ENCODE measurements around the gene NEDD9. TPM values are rescaled to one million over a fixed set of nuclear protein-coding genes. Genes with fewer than 3 reads are reported as not detected.

NEDD9 gene
- total and polyA plus RNA-seq, 2 of the 13 experiments (the other 11 are each of a cell fraction or from before 2014, with no cell fraction given) = 27.1 to 389 TPM

- no peak for TF ChIP-seq ZNF460 (CRISPR knock-in tag; IDR thresholded peaks at IDR 0.05; ENCODE audit: borderline replicate concordance)
- TF ChIP-seq, protein P1, sequence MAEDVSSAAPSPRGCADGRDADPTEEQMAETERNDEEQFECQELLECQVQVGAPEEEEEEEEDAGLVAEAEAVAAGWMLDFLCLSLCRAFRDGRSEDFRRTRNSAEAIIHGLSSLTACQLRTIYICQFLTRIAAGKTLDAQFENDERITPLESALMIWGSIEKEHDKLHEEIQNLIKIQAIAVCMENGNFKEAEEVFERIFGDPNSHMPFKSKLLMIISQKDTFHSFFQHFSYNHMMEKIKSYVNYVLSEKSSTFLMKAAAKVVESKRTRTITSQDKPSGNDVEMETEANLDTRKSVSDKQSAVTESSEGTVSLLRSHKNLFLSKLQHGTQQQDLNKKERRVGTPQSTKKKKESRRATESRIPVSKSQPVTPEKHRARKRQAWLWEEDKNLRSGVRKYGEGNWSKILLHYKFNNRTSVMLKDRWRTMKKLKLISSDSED (CRISPR knock-in tag; IDR thresholded peaks at IDR 0.05) = no peak
- no peak for TF ChIP-seq ZNF570 (CRISPR knock-in tag; IDR thresholded peaks at IDR 0.05; ENCODE audit: borderline replicate concordance)
- TF ChIP-seq TEF (CRISPR knock-in tag; IDR thresholded peaks at IDR 0.05) = no peak
- no peak for TF ChIP-seq TBL1XR1 (IDR thresholded peaks at IDR 0.05; ENCODE audit: borderline replicate concordance, low read length, partially characterized antibody)
- no peak for TF ChIP-seq NFYC (CRISPR knock-in tag; IDR thresholded peaks at IDR 0.05)
- TF ChIP-seq, protein P2, sequence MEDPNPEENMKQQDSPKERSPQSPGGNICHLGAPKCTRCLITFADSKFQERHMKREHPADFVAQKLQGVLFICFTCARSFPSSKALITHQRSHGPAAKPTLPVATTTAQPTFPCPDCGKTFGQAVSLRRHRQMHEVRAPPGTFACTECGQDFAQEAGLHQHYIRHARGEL (CRISPR knock-in tag; IDR thresholded peaks at IDR 0.05) = no peak
- TF ChIP-seq, protein P3, sequence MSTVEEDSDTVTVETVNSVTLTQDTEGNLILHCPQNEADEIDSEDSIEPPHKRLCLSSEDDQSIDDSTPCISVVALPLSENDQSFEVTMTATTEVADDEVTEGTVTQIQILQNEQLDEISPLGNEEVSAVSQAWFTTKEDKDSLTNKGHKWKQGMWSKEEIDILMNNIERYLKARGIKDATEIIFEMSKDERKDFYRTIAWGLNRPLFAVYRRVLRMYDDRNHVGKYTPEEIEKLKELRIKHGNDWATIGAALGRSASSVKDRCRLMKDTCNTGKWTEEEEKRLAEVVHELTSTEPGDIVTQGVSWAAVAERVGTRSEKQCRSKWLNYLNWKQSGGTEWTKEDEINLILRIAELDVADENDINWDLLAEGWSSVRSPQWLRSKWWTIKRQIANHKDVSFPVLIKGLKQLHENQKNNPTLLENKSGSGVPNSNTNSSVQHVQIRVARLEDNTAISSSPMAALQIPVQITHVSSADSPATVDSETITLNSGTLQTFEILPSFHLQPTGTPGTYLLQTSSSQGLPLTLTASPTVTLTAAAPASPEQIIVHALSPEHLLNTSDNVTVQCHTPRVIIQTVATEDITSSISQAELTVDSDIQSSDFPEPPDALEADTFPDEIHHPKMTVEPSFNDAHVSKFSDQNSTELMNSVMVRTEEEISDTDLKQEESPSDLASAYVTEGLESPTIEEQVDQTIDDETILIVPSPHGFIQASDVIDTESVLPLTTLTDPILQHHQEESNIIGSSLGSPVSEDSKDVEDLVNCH (CRISPR knock-in tag; IDR thresholded peaks at IDR 0.05) = no peak
- TF ChIP-seq KAT2B (IDR thresholded peaks at IDR 0.05; ENCODE audit: borderline replicate concordance, low read depth, low read length) = no peak
- TF ChIP-seq, protein P4, sequence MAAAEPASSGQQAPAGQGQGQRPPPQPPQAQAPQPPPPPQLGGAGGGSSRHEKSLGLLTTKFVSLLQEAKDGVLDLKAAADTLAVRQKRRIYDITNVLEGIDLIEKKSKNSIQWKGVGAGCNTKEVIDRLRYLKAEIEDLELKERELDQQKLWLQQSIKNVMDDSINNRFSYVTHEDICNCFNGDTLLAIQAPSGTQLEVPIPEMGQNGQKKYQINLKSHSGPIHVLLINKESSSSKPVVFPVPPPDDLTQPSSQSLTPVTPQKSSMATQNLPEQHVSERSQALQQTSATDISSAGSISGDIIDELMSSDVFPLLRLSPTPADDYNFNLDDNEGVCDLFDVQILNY (CRISPR knock-in tag; conservative IDR thresholded peaks at IDR 0.05) = no peak
- peak; percentile 84 for TF ChIP-seq HDAC2 (CRISPR knock-in tag; IDR thresholded peaks at IDR 0.05)
- TF ChIP-seq DNMT3B (CRISPR knock-in tag; conservative IDR thresholded peaks at IDR 0.05) = peak; percentile 98
- 0 out of 2 replicates have a peak, but pooled peaks have one; percentile 42 for TF ChIP-seq DPF2 (CRISPR knock-in tag; IDR thresholded peaks at IDR 0.05; ENCODE audit: borderline replicate concordance, low read depth)
- TF ChIP-seq SYNCRIP (IDR thresholded peaks at IDR 0.05; ENCODE audit: insufficient read depth, low read depth, low read length) = no peak
- no peak for TF ChIP-seq DBP (CRISPR knock-in tag; IDR thresholded peaks at IDR 0.05; ENCODE audit: not compliant biosample characterization)
- peak; percentile 29; the same call in 1 of the 2 replicates for TF ChIP-seq KAT7 (CRISPR knock-in tag; IDR thresholded peaks at IDR 0.05; ENCODE audit: borderline replicate concordance)
- no peak for TF ChIP-seq HNRNPK (IDR thresholded peaks at IDR 0.05; ENCODE audit: low read depth, low read length, poor library complexity, severe bottlenecking)
- TF ChIP-seq ZBTB26 (CRISPR knock-in tag; IDR thresholded peaks at IDR 0.05; ENCODE audit: borderline replicate concordance) = peak; percentile 91
- TF ChIP-seq ZBTB38 (CRISPR knock-in tag; IDR thresholded peaks at IDR 0.05) = peak; percentile 92
Measured at GRCh38 chr6:11143394-11144371, 88.8 kb downstream of the NEDD9 start (continued).

Data from HepG2 (cell line).